LNCaP clone FGC (cell line): Measurements from ENCODE around the gene DGUOK.

ENCODE experiments used
- DNase-seq: peaks from one replicate; pipeline ENCODE4 v3.0.0-alpha.2; 2011; ENCODE audit warnings: low read depth
- H3K4me3 ChIP-seq: 2 replicates; pipeline ENCODE4 v1.5.1; 2011; ENCODE audit warnings: mild to moderate bottlenecking, low read depth, low read length, control low read depth
- TF ChIP-seq, protein P1 (sequence below): IDR thresholded peaks from 2 replicates; pipeline ENCODE4 v1.5.1; 2012; ENCODE audit warnings: mild to moderate bottlenecking; ENCODE audit not compliant: control insufficient read depth, insufficient read depth; ENCODE audit errors: extremely low read depth

Gene DGUOK

DNA sequence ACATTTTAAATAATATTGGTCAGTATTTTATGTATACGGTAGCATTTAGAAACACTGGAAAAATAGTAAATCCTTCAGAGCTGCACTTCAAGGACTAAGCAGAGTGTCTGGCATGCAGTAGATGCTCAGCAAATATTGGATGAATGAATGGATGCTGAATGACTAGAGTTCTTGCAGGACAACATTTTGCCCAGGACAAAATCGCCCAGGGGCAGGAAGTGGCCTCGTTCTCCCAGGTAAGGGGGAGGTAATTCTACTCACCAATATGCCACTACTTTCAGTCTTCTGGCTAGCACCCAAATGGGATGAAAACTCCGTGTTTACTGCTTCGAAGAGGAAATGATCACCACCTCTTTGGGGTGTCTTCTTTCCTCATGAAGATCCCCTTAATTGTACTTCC is 4.0 kb upstream of the DGUOK start:
- DNase-seq: no peak
- no peak overlapping the region for H3K4me3 ChIP-seq
- TF ChIP-seq, protein P1, sequence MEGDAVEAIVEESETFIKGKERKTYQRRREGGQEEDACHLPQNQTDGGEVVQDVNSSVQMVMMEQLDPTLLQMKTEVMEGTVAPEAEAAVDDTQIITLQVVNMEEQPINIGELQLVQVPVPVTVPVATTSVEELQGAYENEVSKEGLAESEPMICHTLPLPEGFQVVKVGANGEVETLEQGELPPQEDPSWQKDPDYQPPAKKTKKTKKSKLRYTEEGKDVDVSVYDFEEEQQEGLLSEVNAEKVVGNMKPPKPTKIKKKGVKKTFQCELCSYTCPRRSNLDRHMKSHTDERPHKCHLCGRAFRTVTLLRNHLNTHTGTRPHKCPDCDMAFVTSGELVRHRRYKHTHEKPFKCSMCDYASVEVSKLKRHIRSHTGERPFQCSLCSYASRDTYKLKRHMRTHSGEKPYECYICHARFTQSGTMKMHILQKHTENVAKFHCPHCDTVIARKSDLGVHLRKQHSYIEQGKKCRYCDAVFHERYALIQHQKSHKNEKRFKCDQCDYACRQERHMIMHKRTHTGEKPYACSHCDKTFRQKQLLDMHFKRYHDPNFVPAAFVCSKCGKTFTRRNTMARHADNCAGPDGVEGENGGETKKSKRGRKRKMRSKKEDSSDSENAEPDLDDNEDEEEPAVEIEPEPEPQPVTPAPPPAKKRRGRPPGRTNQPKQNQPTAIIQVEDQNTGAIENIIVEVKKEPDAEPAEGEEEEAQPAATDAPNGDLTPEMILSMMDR: no peak

DNA sequence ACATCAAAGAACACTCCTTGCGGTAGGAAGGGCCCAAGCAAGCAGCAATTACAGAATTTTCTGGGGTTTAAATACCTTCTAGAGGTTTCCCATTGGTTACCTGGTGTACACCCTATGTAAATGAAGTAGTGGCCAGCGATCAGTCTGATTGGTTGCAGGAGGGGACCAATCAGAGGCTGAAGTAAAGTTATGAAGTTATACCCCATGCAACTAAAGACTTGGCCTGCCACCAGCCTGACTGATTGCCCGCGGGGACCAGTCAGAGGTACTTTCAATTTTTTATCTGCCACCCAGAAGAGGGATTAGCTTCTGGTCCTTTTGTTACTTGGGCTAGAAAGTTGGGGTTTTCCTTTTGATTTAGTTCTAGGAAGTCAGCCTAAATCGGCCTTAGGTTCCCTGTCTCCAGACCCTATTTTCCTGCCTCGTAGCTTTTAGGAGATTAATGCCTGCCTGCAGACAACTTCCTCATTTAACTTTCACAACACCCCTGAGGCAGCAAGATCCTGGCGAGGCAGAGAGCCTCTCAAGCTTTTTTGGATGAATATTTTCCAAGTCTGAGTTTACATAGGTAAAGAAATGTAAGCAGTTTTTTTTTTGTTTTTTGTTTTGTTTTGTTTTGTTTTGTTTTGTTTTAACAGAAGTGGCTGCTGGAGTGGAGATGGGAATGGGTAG is 1.5 kb upstream of the DGUOK start:
- H3K4me3 ChIP-seq: no peak overlapping the region
- TF ChIP-seq, protein P1: no peak
- DNase-seq: no peak

- peak overlapping the region; percentile 73 for H3K4me3 ChIP-seq
- DNase-seq: no peak
Observed at GRCh38 chr2:73925853-73926492, 707 bp upstream of the DGUOK start.

DNA sequence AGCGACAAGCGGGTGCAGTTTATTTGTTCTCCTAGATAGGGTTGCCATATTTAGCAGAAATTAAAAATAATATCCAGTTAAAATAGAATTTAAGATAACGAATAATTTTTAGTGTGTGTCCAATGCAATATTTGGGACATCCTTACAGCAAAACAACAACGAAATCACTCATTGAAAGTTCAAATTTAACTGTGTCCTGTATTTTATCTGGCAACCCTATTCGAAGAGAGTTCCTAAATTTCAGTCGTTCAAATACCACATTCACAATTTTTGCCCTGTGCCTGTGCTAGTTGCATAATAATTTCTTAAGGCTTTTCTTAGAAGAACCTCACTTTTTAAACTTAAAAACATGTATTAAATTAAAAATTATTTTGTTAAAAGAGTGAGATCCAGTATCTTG is 664 bp downstream of the DGUOK start:
- no peak for DNase-seq
- H3K4me3 ChIP-seq: peak overlapping the region; percentile 73
- TF ChIP-seq, protein P1: no peak

More at GRCh38 chr2:73925853-73926492, 707 bp upstream of the DGUOK start:
- TF ChIP-seq, protein P1: no peak

GRCh38 chr2:73928963-73929347 is 2.3 kb downstream of the DGUOK start:
- DNase-seq: no peak
- TF ChIP-seq, protein P1: no peak
- H3K4me3 ChIP-seq: no peak overlapping the region

DNA sequence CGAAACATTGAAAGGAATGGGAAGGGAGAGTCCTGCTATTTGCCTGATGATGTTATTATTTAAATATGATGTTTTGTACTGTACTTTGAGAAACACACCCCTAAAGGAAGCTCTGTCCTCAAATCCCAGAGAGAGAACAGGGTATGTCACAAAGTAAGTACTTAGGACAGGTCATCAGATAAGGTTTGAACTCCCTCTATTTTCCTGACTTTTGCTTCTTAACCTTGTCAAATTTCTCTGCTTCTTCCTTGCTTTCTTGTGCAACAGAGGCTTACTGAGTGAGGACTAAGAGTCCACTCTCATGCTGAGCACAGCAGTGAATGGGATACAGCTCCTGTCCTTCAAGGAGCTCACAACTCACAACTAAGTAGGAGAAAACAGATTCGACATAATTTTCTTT is 3.7 kb downstream of the DGUOK start:
- TF ChIP-seq, protein P1: no peak
- no peak for DNase-seq
- H3K4me3 ChIP-seq: no peak overlapping the region
